ENCODE measurements around the gene HRCT1.
"Not testable (repeated sequence)": the region's sequence is repeated elsewhere in the genome, so short reads cannot be mapped to it uniquely, and the experiment has no call there.

Gene HRCT1

DNA sequence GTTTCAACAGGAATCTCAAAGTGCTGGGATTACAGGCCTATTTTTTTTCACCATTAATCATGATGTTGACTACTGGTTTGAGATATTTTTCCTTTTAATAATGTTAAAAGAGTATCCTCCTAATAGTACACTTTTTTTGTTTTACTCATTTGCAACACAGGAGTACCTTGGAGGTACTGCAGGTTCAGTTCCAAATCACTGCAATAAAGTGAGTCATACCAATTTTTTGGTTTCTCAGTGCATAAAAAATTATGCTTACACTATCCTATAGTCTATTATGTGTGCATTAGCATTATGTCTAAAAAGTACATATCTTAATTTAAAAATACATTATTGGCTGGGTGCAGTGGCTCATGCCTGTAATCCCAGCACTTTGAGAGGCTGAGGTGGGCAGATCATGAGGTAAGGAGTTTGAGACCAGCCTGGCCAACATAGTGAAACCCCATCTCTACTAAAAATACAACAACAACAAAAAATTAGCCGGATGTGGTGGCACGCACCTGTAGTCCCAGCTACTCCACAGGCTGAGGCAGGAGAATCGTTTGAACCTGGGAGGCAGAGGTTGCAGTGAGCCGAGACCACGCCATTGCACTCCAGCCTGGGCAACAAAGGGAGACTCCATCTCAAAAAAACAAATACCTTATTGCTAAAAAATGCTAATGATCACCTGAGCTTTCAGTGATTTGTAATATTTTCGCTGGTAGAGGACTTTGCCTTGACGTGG lies 8.5 kb upstream of the HRCT1 start:
- not testable (repeated sequence) for DNase-seq

DNA sequence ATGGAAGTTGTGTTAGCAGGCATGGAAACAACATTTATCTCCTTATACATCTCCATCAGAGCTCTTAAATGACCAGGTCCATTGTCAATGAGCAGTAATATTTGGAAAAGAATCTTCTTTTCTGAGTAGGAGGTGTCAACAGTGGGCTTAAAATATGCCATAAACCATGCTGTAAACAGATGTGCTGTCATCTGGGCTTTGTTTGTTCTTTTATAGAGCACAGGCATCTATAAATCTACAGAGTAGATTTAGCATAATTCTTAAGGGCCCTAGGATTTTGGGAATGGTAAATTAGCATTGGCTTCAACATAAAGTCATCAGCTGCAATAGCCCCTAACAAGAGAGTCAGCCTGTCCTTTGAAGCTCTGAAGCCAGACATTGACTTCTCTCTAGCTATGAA lies 7.7 kb upstream of the HRCT1 start:
- no peak for DNase-seq

DNA sequence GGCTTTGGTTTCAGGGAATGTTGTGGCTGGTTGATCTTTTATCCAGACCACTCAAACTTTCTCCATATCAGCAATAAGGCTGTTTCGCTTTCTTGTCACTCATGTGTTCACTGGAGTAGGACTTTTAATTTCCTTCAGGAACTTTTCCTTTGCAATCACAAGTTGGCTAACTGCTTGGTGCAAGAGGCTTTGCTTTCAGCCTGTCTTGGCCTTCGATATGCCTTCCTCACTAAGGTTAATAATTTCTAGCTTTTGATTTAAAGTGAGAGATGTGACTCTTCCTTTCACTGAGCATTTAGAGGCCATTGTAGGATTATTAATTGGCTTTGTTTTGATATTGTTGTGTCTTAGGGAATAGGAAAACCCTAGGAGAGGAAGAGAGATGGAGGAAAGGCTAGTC lies 7.0 kb upstream of the HRCT1 start:
- DNase-seq = no peak

DNA sequence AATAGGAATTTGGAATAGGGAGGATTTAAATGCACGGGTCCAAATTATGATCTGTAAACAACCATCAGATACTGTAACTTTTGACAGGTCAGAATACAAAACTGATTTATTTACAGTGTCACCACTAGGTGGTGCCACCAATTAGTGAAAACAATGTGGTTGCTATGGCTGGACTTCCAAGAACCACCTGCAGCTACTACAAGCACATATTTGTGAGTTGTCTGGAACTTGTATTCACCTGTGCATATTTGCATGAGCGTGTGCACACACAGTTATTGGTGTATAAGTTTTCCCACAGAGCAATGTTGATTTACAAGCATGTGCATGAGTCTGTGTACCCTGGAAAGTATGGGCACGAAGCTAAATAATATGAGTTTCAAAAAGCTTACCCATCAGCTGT lies 3.0 kb upstream of the HRCT1 start:
- peak; percentile 82 for DNase-seq

DNA sequence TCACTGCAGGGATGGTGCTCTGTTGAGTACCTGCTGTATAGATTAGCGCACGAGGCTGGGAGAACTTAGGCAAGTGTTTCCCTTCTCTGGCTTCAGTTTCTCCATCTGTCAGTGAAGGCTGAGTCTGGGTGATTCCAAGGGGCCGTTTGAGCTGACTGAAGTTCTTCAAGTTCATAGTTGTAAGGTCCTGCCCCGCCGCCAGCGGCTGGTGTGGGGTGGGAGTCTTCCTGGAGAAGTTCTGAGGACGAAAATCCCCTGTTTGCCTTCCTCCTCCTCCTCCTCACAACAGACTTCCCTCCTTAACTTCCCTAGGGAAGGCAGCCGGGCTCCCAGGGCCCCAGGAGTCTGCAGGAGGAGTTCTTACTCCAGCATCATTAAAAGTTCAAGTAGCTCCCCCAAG lies 1.7 kb upstream of the HRCT1 start:
- DNase-seq = no peak

DNA sequence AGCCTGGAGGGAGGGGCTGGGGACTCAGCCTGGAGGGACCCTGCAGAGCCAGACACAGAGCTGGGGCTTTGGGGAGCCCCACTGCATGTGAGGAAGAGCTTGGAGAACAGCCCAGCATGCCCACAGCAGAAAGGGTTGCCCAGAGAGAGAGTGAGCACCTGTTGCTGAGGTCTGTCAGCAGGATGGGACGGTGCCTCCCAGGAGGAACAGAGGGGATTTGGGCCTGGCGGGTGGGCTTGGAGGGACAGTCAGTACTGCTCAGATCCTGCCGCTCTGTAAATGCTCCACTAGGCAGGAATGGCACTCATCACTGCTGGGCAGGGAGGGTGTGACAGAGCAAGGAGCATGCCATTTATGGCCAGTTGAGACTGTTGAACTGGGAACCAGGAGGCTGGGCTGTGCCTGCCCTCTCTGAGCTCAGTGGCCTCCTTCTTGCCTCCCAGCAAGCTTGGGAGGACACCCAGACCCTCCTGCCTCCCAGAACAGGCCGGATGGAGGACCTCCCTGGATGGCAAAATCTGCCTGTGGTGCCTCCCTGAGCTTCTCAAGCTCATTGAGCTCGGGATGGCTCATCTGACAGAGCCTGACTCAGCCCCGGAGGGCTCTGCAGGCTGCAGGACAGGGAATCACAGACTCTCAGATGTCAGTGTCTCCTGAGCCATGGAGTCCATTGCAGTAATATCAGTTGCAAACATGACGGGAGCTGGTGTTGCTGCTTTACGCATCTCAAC lies 786 bp upstream of the HRCT1 start:
- no peak for DNase-seq

DNA sequence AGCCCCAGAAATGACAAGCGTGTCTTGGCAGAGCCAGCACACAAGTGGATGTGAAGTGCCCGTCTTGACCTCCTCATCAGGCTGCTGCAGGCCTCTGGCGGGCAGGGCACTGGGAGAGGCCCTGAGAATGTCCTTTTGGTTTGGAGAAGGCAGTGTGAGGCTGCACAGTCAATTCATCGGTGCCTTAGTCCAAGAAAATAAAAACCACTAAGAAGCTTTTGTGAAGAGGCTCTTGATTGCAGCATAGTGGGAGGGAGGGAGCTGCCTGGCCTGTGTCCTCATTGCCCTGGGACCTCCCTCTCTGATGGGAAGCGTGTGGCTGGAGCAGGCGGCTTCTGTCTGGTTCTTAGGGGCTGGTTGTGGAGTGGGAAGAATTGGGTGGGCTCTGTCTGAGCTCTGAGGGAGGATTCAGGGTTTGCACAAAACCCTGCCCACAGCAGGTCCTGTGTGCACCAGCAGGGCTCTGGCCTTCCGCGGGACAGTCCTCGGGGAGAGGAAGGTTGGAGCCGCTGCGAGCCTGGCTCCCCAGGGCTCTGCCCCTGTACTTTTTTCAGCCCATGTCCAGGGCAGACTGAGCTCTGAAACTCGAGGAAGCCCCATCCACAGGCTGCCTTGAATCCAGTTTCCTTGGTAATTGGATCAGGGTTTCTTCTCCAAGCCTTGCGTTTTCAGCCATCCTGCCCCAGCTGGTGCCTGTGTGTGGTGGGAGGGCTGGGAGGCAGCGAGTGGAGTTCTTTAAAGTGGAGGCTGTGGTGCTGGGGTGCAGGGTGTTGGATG lies 1.1 kb downstream of the HRCT1 start:
- no peak for DNase-seq

DNA sequence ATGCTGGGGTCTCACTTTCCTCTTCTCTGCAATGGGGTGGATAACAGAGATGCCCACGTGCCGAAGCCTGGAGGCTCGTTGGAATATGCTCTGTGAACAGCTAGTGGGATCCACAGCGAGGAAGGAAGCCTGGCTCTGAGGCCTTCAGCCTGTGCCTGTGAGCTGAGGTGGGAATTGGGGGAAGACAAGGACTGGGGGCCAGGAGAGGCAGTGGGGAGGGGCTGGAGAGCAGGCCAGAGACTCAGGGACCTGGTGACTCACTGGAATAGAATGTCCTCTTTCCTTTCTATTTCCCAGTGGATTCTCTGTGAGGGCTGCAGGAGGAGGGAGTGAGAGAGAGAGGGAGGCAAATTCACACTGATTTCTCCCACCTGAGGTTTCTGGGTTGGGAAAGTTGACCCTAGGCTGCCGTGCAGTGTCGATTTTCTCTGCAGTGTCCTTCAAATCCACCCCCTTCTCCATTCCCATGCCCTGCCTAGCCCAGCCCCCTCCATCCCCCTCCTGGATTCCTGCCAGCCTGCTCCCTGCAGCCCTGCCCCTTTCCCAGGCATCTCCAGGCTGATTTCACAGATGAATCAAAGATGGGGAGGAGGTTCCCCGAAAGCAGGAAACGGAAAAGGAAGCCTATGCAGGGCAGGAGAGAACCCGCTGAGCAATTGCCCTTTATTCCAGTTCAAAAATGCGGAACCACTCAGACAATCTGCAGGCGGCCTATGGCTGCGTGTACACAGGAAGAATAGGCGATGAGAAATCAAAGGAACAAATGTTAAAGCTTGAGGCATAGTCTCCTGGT lies 1.9 kb downstream of the HRCT1 start:
- peak; percentile 51 for DNase-seq

DNA sequence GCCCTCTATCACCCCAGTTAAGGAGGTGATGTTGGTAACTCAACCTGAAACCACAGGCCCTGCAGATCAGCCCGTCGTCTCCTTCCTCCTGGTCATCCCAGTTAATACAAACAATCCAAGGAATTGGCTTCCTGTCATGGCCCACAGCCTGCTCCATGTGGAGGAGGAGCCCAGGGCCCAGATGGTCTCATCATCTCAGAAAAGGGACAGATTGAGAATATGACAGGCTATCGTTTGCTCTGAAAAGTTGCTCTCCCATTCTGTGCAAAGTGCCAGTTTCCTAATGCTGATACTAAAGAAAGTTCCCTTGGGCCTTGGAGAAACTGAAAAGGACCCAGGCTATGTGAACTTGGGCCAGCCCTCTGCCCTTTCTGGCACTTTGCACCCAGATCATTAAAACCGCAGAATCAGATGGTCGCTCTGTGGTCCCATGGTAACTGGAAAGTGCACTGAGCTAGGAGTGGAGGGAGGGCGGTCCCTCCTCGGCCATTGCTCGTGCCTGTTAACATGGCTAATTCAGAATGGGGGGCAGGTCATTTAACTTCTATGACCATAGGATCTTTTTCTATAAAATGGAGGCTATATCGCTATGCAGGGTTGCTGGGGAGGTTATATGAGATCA lies 2.6 kb downstream of the HRCT1 start:
- DNase-seq = no peak

DNA sequence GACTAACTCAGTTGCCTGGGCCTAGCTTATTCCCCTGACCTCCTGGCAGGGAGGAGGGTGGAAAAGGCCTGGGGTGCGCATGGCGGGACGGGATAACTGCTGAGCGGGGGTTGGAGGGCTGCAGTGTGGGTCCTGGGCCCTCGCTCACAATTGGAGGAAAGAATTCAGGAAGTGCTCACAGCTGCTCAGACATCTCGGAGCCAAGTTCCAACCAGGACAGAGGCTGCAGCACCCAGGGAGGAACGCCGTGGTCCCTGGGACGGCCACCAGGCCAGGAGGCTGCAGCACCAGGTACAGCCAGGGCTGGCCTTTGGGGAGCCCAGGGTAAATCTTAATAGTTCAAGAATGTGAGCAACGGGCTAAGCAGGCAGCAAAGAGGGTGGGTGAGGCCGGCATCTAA lies 3.3 kb downstream of the HRCT1 start, which contains the start of gene SPAAR:
TSS of gene SPAAR (plus strand) at position 217 of the 400 bp plus-strand sequence. CDS start 974 bp downstream, outside the sequence.
- no peak for DNase-seq

DNA sequence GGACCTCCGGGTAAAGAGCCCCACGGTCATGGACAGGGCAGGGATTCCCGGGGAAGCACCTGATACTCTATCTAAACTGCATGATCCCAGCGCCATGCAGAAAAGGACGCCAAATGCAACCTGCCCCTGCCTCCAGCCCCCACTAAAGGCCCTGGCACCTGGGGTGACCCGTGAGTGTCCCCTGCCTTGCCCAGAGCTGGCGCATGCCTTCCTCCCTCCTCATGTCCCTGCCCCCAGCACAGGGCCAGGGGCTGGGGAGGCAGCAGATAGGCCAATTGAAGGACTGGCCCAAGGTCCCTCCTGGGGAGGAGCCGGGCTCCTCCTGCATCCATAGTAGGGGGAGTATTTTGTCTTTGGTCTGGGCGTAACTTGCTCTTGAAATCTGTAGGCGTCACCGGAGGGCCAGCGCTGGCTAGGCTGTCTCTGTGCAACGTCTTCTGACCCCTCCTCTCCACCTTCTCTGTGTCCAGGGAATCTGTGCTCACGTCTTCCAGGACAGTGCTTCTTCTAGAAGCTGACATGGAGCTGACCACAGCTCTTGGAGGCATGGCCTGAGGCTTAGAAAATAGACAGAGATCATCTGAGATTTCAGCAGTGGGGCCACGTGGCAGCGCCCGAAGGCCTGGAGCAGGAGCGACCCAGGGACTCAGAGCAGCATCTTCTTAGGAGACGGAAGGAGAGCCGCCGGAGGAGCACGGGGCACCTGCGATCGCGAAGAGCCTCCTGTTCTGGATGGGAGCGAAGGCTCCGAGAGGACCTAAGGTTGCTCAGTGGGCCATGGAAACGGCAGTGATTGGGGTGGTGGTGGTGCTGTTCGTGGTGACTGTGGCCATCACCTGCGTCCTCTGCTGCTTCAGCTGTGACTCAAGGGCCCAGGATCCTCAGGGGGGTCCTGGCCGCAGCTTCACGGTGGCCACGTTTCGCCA lies 3.9 kb downstream of the HRCT1 start:
- DNase-seq = no peak

DNA sequence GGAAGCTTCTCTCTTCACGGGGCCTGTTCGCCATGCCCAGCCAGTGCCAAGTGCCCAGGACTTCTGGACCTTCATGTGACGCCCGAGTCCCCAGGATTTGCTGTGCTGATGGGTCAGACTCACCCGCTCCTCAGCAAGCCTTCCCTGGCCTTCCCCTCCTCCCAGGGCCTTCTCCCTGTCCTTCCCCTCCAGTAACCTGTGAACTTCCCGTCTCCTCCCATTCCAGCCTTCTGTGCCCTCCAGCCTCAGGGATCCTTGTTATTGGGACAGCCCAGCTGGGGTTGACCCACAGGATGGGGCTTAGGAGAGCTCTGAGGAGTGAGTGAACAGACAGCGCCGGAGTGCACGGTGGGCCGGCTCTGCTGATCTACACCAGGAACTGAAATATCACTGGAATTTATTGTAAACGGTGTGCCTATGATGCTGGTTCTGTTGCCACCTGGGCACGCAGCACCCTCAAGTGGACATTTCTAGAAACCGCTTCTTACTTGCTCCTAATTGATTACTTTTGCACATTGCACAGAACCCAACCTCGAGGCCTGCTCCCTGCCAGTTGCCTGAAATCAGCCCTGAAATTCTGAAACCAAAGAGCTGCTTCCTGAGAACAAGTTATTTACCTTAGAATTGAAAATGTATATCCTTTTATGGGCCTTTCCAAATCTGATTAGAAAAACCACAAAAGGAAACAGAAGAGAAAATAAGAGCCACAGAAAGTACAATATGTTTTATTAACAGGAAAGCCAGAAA lies 4.8 kb downstream of the HRCT1 start:
- peak; percentile 75 for DNase-seq

DNA sequence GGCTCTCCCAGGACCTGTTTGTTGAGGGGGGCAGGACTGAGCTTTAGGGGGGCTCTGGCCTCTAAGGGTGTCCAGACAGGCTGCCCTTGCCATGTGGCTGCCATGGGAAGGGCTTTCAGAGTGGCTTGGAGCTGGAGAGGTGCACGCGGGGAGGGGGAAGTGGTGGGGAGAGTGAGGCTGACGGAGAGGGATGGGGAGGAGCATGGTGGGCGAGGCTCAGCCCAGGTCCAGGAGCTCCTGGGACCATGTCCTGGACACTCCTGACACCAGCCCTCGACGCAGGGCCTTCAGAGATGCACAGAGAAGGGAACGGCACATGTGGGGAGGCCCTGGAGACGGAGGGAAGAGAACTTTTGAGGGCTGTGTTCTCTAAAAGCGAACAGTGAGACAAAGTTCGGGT lies 5.7 kb downstream of the HRCT1 start:
- DNase-seq = no peak

DNA sequence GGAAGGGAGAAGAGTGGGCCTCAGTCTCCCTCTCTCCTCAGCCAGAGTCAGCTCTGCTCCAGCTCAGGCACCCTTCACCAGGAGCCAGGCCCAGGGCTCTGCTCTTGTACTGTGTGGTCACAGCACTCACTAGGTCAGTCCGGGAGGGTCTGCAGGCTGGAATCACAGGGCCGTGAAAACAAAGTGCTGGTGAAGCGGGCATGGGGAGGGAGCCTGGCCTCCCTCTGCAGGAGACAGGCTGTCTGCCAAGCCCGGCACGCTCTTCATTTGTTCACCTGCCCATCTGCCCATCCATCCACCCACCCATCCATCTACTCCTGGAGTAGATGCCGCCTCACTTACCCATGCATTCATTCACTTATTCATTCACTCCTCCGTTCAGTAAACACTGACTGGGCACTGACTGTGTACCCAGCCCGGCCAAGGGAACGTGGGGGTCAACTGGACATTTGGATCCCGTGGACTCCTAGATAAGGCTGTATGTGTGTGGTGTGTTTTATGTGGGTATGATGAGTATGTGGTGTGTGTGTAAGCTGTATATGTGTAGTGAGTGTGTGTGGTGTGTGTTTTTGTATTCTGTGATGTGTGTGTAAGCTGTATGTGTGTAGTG lies 6.9 kb downstream of the HRCT1 start:
- DNase-seq = no peak

DNA sequence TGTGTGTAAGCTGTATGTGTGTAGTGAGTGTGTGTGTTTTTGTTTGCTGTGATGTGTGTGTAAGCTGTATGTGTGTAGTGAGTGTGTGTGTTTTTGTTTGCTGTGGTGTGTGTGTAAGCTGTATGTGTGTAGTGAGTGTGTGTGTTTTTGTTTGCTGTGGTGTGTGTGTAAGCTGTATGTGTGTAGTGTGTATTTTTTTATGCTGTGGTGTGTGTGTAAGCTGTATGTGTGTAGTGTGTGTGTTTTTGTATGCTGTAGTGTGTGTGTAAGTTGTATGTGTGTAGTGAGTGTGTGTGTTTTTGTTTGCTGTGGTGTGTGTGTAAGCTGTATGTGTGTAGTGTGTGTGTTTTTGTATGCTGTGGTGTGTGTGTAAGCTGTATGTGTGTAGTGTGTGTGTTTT lies 7.4 kb downstream of the HRCT1 start:
- not testable (repeated sequence) for DNase-seq

DNA sequence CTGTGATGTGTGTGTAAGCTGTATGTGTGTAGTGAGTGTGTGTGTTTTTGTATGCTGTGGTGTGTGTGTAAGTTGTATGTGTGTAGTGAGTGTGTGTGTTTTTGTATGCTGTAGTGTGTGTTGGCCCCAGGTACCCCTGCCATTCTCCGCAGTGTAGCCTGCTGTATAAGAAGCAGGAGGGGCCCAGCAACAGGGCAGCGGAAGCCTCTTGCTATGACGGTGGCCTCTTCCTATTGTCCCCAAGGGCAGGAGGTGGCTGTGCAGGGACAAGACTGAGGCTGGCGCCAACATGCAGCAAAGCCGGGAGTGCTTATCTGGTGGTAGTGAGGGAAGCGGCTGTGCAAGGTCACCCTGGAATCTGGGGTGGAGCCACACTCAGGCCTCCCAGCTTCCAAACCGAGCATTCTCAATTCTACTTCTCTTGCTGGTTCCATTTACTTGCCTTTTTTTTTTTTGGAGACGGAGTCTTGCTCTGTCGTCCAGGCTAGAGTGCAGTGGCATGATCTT lies 8.4 kb downstream of the HRCT1 start:
- no peak for DNase-seq

DNA sequence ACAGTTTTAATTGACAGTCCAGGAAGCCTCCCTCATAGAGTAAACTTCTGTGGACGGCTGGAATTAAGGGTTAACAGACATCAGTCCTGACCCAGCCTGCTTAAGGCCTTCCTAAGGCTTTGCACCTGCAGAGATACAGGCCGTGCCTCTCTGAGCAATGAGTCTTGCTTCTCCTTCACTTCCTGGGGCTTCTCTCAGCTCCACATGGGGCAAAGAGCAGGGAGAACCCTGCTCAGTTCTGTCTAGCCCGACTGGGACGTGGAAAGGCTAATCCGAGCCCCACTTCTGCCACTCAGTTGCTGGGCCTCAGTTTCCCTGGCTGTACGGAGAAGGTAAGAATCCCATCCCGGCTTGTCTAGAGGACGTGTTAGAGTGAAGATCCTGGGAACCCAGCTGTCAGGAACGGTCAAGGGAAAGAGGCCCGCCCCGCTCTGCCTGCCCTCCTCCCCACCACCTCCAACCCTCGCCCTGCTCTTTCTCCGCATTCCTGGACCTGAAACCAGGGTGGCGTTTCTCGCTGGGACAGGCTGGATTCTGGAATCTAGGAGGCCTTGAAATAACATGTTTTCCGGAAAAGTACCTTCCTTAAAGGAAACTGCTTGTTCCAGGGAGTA lies 9.8 kb downstream of the HRCT1 start:
- no peak for DNase-seq

DNA sequence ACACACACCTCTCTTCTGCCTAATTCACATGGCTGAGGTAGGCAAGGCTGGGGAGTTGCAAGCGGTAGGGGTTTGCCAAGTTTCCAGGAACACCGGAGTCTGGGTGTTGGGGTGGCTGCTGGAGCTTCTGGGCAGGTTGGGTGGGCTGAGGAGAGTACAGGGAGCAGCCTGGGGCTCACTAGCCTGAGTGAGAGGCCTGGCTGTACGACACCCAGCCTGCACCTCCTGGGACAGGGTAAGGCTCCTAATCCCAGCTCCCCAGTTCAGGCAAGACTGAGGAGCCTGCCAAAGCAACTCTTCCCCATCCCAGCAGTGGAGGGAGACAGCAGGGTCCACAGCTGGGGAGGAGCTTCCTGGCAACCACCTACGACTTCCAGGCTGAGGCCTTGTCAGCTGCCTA lies 11.3 kb downstream of the HRCT1 start:
- DNase-seq = no peak

DNA sequence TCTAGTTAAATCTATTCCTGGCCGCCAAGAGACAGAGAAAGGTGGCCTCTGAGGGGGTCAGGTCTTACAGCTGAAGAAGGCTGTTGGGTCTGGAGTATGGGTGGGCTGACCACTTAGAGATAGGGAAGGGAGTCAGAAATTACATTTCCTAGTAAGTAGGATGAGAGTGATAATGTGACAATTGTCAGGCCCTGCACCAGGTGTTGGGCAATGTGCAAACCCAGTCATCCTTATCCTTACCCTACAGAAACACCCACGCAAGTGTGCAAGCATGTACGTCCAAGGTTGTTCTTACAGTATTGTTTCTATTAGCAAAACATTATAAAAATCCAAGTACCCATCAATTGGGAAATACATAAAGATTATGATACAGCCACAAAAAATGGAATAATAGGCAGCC lies 12.8 kb downstream of the HRCT1 start:
- DNase-seq = no peak

Data from DMS53 (cell line).